ENCODE data around the gene ATXN7L3.
"Not testable (repeated sequence)": the region's sequence is repeated elsewhere in the genome, so short reads cannot be mapped to it uniquely, and the experiment has no call there.

Gene ATXN7L3, protein sequence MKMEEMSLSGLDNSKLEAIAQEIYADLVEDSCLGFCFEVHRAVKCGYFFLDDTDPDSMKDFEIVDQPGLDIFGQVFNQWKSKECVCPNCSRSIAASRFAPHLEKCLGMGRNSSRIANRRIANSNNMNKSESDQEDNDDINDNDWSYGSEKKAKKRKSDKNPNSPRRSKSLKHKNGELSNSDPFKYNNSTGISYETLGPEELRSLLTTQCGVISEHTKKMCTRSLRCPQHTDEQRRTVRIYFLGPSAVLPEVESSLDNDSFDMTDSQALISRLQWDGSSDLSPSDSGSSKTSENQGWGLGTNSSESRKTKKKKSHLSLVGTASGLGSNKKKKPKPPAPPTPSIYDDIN

DNA sequence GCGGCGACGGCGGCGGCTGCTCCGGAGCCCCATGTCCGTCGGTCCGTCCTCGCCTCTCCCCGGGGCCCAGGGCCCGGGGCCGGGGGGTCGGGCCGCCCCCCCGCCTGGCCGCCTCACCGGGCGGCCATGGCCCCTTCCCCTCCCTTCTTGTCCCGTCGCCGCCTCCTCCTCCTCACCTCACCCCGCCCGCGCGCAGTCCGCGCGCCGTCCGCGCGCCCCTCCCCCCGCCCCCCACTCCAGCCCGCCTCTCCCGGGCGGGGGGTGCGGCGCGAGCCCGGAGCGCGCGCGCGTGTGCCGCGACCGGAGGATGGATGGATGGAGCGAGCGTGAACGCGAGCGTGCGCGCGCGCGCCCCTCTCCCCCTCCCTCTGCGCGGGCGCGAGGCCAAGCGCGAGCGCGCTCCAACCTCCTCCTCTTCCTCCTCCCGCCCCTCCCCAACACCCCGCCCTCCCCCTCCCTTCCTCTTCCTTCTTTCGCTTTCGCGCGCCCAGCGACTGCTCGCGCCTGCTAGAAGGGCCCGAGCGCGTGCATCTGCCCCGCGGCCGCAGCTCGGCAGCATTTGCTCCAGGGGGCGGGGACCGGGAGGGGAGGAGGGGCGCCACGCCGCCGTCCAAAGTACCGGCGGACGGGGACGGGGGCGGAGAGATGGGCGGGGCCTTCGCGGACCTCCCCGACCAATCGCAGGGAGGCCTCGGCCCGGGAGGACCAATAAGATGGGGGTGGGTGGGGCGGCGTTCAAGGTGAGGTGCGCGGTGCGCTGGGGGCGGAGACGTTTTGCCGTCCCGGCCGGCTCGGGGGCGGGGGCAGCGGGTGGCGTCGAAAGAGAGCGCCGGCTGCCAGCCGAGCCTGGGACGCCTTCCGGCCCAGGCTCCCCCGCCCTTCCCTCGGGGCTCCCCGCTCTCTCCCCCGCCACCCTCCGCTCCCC is at the start of gene ATXN7L3:
ATXN7L3 (minus strand) TSS at position 332 of the 925 bp plus-strand sequence. CDS start 1,814 bp downstream, outside the sequence.
- peak; percentile 97 to 99 (median 98) for DNase-seq

DNA sequence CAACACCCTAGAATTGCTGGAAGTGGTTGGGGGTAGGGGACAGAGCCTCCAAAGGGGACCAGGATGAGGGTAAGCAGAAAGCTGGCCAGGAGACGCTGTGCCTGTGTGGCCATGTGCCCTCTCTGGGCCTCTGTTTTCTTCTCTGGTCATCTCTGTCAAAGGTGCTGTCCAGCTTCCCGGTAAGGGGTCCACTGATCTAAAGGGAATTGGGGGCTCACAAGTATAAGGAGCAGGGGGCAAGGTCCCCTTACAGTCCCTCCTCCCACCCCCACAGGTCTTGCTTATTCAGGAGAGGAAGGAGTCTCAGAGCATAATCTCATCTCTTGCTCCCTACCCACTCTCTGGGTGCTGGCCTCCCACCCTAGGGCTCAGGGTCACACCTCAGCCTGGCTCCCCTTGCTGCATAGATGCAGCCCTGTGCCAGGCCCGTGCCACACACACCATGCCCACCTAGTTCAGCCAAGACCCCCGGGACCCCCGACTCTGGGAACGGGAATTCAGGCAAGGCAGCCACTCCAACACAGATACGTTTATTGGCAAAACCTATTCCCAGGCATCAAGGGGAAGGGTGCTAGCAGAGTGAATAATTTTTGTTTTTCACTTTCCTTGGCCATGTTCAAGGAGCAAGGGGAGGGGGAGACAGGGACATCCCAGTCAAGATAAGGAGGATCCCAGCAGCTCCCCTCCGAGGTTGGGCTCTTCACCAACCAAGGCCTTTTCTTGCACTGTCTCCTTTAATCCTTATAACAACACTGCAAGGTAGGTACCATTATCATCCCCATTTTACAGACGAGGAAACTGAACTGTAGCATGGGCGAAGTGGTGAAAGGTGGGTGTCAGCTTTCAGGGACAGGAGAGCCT is 48.4 kb upstream of the ATXN7L3 start:
- no peak for DNase-seq

DNA sequence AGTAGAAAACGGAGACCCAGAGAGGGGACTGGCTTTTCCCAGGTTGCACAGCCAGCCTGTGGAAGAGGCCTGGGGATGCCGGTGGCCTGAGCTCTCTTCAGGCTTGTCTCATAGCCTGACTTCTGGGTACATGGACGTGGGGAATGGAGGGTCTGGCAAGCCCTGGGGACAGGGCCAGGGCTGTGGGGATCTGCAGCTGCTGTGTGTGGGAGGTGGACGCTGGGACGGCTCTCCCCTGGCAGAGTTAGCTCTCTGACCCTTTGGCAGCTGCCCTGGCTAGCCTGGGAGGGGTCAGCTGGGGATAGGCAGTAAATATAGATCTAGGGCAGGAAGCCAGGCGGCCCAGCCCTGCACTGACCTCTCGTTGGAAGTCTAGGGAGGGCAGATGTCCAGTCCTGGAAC is 47.8 kb upstream of the ATXN7L3 start:
- DNase-seq, result no peak

DNA sequence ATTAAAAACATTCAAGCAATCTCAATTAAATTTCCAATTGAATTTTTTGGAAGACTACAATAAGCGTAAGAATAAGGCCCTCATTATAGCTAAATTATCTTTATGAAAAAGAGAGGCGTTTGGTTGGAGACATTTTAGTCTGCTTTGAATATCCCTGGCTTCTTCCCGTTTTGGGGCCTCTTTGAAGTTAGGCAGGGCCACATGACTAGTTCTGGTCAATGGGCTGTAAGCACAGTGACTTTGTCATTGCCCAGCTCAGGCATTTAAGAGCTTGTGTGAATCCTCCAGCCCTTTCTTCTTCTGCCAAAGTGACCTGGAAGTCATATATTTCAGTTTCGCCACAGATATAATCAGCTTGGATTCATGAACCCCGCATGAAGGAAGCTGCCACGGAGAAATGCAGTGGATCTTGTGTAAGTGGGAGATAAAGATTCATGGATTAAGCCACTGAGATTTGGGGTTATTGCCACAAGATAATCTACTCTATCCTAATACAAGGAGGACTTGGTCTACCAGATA is 41.5 kb upstream of the ATXN7L3 start:
- no peak for DNase-seq

DNA sequence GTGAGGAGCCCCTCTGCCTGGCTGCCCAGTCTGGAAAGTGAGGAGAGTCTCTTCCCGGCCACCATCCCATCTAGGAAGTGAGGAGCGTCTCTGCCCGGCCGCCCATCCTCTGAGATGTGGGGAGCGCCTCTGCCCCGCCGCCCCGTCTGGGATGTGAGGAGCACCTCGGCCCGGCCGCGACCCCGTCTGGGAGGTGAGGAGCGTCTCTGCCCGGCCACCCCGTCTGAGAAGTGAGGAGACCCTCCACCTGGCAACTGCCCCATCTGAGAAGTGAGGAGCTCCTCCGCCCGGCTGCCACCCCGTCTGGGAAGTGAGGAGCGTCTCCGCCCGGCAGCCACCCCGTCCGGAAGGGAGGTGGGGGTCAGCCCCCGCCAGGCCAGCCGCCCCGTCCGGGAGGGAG is 38.2 kb upstream of the ATXN7L3 start:
- not testable (repeated sequence) for DNase-seq

DNA sequence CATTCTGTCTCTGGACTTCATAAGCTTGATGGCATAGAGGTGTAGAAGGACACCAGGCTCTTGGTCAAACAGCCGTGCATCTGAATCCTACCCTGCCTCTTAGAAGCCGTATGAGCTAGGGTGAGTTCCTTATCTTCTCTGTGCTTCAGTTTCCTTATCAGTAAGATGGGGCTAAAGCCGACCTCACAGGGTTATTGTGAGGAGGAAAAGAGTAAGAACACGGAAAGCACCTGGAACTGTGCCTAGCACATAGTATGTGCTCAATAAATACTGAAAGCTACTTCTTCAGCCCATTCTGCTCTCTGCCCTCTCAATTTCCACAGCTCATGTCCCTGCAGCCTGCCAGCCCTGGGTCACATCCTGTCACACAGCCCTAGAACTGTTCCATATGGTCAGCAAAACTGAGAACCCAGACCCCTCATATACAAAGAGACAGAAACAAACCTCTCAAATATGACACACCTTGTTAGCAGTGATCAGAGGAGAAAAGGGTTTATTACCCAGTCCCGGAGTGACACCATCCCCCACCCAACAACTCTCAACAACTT is 36.8 kb upstream of the ATXN7L3 start:
- no peak for DNase-seq

DNA sequence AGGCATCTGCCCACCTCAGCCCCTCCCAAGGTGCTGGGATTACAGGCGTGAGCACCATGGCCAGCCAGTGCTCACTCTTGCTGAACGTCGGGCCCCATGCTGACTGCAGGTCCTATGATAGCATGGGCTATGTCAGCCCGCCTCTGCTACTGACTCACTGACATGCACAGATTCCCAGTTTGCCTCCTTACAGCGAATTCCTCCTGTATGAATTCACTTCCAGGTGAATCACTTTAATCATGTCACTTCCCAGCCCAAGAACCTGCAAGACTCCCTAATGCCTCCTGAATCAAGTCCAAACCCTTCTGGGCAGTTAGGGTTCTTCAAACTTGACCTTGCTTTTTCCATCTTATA is 35.9 kb upstream of the ATXN7L3 start:
- no peak for DNase-seq

DNA sequence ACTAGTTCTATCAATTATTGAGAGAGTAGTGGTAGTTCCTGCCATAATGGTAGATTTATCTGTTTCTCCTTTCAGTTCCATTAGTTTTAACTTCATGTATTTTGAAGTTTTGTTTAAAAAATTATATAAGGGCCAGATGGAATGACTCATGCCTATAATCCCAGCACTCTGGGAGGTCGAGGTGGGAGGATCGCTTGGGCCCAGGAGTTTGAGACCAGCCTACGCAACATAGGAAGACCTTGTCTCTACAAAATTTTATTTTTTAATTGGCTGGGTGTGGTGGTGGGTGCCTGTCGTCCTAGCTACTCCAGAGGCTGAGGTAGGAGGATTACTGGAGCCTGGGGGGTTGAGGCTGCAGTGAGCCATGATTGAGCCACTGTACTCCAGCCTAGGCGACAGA is 33.9 kb upstream of the ATXN7L3 start:
- no peak for DNase-seq

DNA sequence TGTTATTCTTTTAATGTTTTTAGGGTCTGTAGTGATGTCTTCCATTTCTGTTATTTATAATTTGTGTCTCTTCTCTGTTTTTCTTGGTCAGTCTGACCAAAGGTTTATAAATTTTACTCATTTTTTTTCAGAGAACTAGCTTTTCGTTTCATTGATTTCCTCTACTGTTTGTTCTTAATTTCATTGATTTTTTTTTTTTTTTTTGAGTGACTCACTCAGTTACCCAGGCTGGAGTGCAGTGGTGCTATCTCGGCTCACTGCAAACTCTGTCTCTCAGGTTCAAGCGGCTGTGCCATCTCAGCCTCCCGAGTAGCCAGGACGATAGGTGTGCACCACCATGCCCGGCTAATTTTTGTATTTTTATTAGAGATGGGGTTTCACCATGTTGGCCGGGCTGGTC is 32.4 kb upstream of the ATXN7L3 start:
- DNase-seq, result no peak

DNA sequence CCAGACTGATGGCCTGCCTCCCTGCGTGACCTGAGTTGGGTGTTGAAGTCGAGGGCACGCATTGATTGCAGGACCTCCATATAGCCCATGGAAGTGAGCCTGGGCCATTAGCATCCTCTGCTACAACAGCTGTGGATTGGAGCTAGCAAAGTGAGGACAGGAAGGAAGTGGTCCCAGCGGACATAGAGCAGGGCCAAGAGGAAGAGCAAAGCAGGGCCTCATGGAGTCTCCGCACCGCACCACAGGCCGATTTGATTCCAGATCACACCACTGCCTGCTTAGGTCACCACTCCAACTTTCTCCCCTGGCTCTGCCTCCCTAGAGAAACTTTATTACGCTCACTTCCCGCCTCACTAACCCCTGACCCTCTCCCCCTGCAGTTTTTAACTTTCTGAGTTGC is 30.5 kb upstream of the ATXN7L3 start:
- DNase-seq, result no peak

DNA sequence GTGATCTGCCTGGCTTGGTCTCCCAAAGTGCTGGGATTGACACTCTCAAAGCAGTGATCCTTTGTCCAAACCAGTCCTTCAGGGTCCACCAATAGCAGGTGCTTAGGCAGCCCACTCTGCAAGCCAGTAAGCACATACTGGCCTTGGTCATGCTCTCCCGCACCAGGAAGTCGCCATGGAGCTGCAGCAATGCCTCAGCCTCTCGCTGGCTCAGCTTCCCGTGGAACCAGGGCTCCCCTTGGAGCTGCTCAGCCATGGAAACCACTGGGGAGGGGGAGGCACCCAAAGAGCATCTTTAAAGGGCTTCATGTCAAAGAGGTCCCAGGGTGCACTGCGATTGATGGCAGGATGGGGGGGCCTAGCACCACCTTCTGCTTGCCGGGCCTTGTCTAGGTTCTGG is 29.4 kb upstream of the ATXN7L3 start:
- no peak for DNase-seq

DNA sequence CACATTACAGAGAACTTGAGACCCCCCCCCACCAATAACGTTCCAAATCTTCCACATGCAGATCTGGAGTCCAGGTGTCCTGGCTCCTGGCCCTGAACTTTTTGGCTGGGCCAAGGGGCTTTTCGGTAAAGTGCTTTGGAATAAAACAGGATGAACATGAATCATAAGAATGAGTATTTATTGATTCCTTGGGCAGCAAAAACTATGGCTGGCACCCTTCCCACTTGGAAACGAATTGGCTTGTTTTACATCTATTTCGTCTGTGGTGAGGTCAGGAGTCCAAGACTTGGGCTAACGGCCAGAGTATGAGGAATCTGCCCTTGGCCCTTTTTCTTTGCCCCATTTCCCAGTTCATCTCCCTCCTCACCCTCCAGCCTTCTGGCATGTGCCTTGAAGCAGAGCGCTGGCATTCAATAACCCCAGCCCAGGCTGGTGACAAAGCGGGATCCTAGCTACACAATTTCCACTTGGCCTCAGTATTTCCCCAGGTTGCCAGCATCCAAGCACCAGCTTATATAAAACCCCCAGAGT is 23.9 kb upstream of the ATXN7L3 start:
- no peak for DNase-seq

DNA sequence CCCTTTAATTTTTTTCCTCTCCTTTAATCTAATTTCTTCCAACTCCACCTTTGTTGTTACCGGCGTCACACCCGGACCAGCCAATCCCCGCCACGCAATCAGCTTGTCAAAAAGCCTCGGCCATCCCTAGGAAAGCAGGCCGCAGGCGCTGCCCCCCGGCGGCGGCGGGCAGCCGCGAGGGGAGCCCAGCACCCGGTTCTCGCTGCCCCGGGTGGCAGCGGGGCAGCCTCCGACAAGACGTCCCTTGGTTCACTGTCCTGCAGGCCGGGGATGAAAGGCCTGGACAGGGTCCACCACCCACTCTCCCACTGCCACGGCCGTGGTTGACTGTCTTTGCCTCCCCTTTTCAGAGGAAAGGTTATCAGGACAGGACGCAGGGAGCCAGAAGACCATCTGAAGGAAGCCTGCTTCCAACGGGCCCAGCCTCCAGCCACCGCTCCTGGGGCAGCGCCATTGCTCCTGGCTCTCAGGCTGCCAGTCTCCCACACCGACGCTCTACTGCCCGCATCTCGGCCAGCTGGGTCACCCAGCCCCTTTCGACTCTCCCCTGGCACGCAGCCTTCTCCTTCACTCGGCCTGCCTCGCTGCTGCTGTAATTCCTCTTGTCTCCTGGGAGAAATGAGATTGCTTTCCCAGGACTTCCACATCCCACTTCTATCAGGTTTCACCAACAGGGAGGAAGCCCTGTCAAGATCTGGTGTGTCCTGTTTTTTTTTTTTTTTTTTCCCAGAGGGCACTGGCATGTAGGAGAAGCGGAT is 22.6 kb upstream of the ATXN7L3 start:
- DNase-seq, result peak; percentile 30 to 60 (median 46)

DNA sequence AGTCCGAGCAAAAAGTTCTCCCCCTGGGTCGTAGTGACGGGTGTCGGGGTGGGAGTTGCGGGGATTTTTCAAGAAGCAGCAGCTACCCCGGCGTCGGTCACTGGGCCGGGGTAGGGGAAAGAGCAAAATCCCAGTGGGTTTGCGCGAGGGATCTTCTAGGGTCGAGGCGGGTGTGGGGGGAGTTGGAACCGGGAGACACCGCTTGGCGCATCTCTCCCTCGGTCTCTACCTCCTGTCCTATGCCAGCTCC is 22.1 kb upstream of the ATXN7L3 start:
- DNase-seq, result peak in 1 of 6 experiments; percentile 60

DNA sequence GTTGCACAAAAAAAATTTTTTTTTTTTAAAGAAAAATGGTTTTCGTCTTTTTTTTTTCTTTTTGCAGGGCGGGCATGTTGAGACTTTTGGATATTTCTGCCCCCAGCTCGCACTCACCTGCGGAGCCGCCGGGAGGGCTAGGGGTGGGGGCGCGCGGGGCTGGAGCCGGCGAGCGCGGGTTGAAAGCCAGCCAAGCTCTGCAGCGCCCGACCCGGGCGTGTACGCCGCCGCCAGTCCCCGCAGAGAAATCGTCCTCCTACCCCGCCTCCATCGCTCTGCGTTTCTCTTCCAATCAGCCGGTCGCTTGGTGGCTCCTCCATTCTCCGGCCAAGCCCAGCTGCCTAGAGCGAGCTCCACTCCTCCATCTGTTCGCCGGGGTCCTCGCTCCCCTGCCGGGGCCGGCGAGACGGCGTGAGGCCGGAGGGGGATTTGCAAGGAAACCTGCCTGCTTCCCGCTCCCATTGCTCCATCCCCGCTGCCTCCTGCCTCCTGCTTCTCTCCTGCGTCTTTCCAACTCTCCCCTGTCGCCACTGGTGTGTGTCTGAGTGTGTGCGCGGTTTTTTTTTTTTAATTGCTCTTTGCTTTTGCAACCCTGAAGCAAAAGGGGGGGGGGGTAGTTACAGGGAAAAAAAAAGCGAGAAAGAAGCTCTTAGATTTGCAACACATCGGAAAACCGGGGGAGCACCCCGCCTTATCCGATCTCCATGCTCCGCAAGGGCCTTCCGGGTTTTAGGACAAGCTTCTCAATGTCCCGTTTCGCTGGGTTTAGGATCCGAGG is 21.6 kb upstream of the ATXN7L3 start:
- DNase-seq, result peak; percentile 49 to 79 (median 67)

DNA sequence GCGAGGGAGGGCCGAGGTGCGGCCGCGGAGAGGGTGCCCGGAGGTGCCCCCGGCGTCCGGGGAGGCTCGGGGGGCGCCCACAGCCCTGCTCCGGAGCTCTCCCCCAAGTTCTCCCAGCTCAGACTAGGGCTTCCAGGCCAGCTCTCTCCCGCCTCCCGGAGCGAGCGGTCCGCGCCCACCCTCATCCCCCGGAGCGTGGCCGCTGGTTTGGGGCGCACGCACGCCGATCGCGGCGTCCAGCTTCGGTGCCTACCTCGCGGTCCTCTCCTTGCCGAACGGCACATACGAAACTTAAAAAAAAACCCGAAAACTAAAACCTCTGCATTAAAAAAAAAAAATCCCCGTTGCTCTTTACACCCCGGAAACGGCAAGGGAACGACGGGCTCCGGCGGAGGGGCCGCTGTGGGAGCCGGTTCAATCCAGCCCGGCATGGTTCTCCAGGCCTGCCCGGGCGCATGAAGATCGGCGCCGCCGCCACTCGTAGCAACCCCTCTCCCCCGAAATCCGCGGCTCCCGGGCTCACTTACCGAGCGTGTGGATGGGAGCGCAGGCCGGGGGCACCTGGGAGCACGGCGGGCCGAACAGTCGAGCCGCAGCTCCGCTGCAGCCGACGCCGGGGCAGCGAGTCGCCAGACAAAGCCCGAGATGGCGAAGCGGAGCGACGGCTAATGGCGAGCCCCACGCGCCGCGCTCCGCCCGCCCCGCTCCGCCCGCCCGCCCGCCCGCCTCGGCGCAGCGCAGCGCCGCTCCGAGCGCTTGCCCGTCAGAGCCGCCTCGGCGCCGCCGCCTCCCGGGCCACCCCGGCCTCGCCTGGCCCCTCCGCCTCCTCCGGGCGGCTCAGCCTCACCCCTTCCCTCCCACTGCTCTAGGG is 20.8 kb upstream of the ATXN7L3 start:
- DNase-seq, result peak; percentile 51 to 85 (median 70)

DNA sequence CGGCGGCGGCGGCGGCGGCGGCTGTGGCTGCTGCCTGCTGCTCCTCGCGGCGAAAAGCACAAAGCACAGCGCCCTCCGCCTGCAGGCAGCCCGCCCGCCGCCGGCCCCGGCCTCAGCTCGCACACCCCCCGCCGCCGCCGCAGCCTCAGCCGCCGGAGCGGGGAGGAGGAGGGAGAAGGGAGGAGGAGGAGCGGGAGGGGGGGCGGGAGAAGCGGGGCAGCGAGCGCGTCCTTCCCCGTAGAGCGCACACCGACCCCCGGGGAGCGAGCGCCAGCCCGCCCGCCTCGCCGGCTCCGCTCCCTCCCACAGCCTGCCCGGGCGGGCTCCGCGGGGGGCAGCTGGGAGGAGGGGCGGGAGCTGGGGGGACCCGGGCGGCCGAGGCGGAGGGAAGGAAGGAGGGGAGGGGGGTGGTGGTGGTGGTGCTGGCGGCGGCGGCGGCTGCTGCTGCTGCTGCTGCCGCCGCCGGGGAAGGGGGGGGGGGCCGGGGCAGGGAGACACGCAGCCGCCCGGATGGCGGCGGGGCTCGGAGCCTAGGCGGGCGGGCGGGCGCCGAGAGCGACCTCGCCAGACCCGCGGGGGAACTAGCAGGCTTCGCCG is 20.0 kb upstream of the ATXN7L3 start, which contains the start of gene UBTF:
UBTF (minus strand) TSS at position 60 of the 597 bp plus-strand sequence. CDS start 1,446 bp downstream, outside the sequence.
- peak; percentile 65 to 88 (median 81) for DNase-seq

DNA sequence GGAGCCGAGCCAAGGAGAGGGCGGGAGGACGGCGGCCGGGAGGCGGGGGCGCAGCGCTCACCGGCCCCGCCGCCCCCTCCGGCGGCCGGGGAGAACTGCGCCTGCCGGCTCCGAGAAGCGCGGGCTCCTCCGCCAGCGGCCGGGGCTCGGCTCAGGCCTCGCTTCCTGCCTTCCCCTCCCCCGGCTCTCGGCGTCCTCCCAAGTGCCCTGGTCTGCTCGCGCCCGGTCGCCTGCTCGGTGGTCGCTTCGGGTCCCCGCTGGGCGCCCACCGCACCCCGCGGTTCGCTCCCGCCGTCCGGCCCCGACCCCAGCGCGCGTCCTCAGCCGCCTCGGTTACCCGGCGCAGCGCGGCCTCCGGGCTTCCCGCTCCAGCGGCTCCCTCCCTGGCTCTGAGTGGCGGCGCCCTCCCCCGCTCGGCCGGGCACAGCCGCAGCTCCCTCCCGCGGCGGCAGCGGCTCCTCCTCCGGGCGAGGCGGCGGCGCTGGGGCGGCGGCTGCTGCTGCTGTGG is 19.5 kb upstream of the ATXN7L3 start:
- DNase-seq, result peak; percentile 61 to 91 (median 74)

Data from stimulated activated naive CD4-positive, alpha-beta T cell (primary cell).